Activated T-helper 2 cell treated with anti-CD3 and anti-CD28 coated beads, Interferon-gamma antibody, Interleukin-2, Interleukin-4, amounts not matched to agents 10 μg/mL and 5 μg/mL and 100 μg/mL, durations not matched to agents 14 hours and 24 hours and 36 hours (primary cell): ENCODE data around the gene BATF3. TPM values are rescaled to one million over a fixed set of nuclear protein-coding genes. Genes with fewer than 3 reads are reported as not detected.
"Not testable (repeated sequence)": the region's sequence is repeated elsewhere in the genome, so short reads cannot be mapped to it uniquely, and the experiment has no call there.

Source experiments
- DNase-seq: peaks from one replicate; pipeline ENCODE4 v3.0.0; 2021; ENCODE audit warnings: low spot score
- H3K27ac Mint-ChIP-seq: one replicate; pipeline ENCODE4 v1.8.0; 2021; ENCODE audit warnings: mixed read lengths
- H3K27me3 Mint-ChIP-seq: one replicate; pipeline ENCODE4 v1.8.0; 2021; ENCODE audit warnings: low read depth, mixed read lengths
- H3K36me3 Mint-ChIP-seq: one replicate; pipeline ENCODE4 v1.8.0; 2021; ENCODE audit warnings: low read depth, mixed read lengths
- H3K4me1 Mint-ChIP-seq: one replicate; pipeline ENCODE4 v1.8.0; 2021; ENCODE audit warnings: low read depth, mixed read lengths
- H3K4me3 Mint-ChIP-seq: one replicate; pipeline ENCODE4 v1.8.0; 2021; ENCODE audit warnings: low read depth, mild to moderate bottlenecking, moderate library complexity, mixed read lengths
- H3K9me3 Mint-ChIP-seq: one replicate; pipeline ENCODE4 v1.8.0; 2021; ENCODE audit warnings: mixed read lengths
- intact Hi-C: fragments of 100-400 bp; cut with micrococcal nuclease; formaldehyde crosslinking; loops from one replicate; pipeline ENCODE4 v1.15.1; 2023
- total RNA-seq: library from RNA; stranded (reverse); gene quantifications from 2 replicates; pipeline ENCODE4 v1.2.3, GENCODE V29; 2022

BATF3 gene
- total RNA-seq, 1 donor from 2014 or later: 249 TPM

DNA sequence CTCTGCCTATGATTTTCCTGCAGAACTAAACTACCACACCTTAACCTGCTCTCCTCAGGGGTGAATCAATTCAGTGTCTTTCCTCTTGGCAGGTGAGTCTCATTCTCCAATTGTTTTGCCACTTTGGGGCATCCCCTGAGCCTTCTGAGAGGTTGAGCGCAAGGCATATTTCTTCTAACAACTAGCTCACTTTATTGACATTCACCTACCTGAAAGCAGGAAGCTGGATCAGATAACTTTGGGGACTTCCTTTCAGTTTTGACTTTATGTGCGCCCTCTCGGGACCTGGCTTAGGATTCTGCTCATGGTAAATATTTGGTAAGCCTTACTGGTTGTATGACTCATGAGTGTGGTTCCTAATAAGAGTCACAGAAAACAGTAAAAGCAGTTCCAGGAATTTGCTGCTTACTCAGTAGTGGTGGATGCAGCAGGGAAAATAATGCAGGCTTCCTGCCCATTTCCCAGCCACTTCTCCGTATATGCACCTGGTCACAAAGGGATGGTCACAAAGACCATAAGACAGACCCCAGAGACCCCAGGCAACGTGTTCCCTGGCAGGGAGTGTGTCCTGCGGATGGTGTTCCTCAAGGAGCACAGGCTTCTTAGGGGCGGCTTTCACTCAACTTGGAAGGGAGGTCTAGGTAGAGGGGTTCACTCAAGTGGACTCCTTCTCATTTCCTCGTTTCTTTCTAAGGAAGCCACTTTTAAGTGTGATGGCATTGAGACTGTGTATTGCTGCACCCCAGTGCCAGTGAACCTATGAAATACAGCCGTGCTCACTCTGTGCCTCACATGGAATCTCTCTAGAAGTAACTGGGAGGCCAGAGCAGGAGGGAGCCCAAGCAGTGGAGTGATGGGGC is 22.0 kb upstream of the BATF3 start:
- no peaks in the 10 kb centered on the region for H3K27me3 Mint-ChIP-seq
- peaks cover 19% of the 10 kb centered on the region for H3K9me3 Mint-ChIP-seq
- DNase-seq: peak; percentile 43
- peak overlapping the region; percentile 43 for H3K4me3 Mint-ChIP-seq
- intact Hi-C loops: loop anchor here (1.0 kb wide), 6 partner anchors 9 to 48 kb away; no protein-coding TSS in a partner anchor
- peaks cover 40% of the 10 kb centered on the region for H3K36me3 Mint-ChIP-seq
- peak overlapping the region; percentile 73 for H3K27ac Mint-ChIP-seq
- H3K4me1 Mint-ChIP-seq: peaks cover 52% of the 10 kb centered on the region

GRCh38 chr1:212719633-212720032 is 20.0 kb upstream of the BATF3 start:
- intact Hi-C loops: no loop called here
- H3K4me1 Mint-ChIP-seq: peaks cover 52% of the 10 kb centered on the region
- no peak overlapping the region for H3K4me3 Mint-ChIP-seq
- H3K9me3 Mint-ChIP-seq: peaks cover 21% of the 10 kb centered on the region
- no peaks in the 10 kb centered on the region for H3K27me3 Mint-ChIP-seq
- no peak overlapping the region for H3K27ac Mint-ChIP-seq
- DNase-seq: no peak
- peaks cover 30% of the 10 kb centered on the region for H3K36me3 Mint-ChIP-seq

DNA sequence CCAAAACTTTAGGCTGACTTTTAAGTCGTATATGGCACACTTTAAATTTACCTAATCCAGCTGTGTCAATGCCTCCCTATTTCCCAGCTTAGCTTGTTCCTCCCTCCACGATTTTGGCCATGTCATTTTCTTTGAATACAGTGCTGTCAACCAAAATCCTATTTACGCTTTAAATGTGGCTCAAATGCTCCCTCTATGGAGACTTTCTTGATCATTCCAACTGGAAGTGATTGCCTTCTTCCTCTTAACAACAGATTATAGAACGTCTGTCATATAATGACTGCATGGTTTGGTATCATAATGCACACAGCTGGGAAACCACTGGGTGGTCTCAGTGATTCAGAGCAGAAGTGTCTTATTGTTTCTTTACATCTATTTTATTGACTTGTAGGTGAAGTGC is 18.9 kb upstream of the BATF3 start:
- no peak overlapping the region for H3K4me3 Mint-ChIP-seq
- H3K27ac Mint-ChIP-seq: no peak overlapping the region
- H3K4me1 Mint-ChIP-seq: peaks cover 52% of the 10 kb centered on the region
- H3K36me3 Mint-ChIP-seq: peaks cover 21% of the 10 kb centered on the region
- peaks cover 14% of the 10 kb centered on the region for H3K9me3 Mint-ChIP-seq
- no peaks in the 10 kb centered on the region for H3K27me3 Mint-ChIP-seq
- intact Hi-C loops: no loop called here
- no peak for DNase-seq

GRCh38 chr1:212716161-212716560 is 16.5 kb upstream of the BATF3 start:
- peaks cover 12% of the 10 kb centered on the region for H3K36me3 Mint-ChIP-seq
- intact Hi-C loops: no loop called here
- peaks cover 8% of the 10 kb centered on the region for H3K9me3 Mint-ChIP-seq
- H3K4me3 Mint-ChIP-seq: no peak overlapping the region
- H3K27ac Mint-ChIP-seq: no peak overlapping the region
- peaks cover 50% of the 10 kb centered on the region for H3K4me1 Mint-ChIP-seq
- H3K27me3 Mint-ChIP-seq: no peaks in the 10 kb centered on the region
- DNase-seq: no peak

- Mint-ChIP-seq H3K9me3 (peaks cover 4% of the 10 kb centered on the region), H3K4me3 (peak overlapping the region; percentile 27), H3K27me3 (no peaks in the 10 kb centered on the region), H3K36me3 (peaks cover 2% of the 10 kb centered on the region), H3K27ac (peak overlapping the region; percentile 91), H3K4me1 (peaks cover 51% of the 10 kb centered on the region)
- intact Hi-C loops: loop anchor here (2.0 kb wide), 3 partner anchors 13 to 147 kb away; partner anchors contain the start of gene BATF3
- no peak for DNase-seq
Observed at GRCh38 chr1:212713465-212714136, 14.0 kb upstream of the BATF3 start.

GRCh38 chr1:212712451-212713303 is 13.0 kb upstream of the BATF3 start:
- Mint-ChIP-seq H3K4me3 (peak overlapping the region; percentile 27), H3K4me1 (peaks cover 44% of the 10 kb centered on the region), H3K36me3 (no peaks in the 10 kb centered on the region), H3K9me3 (peaks cover 4% of the 10 kb centered on the region), H3K27ac (peak overlapping the region; percentile 91), H3K27me3 (no peaks in the 10 kb centered on the region)
- no peak for DNase-seq
- intact Hi-C loops: loop anchor here (1.0 to 2.0 kb wide), 6 partner anchors 9 to 146 kb away; partner anchors contain the start of gene BATF3

- DNase-seq, H3K9me3 Mint-ChIP-seq, H3K36me3 Mint-ChIP-seq, H3K27me3 Mint-ChIP-seq, H3K4me3 Mint-ChIP-seq: not testable (repeated sequence)
- Mint-ChIP-seq H3K27ac (peak overlapping the region; percentile 91), H3K4me1 (peaks cover 37% of the 10 kb centered on the region)
- intact Hi-C loops: loop anchor here (1.0 to 2.0 kb wide), 6 partner anchors 9 to 145 kb away; partner anchors contain the start of gene BATF3
Observed at GRCh38 chr1:212711974-212712373, 12.3 kb upstream of the BATF3 start.

DNA sequence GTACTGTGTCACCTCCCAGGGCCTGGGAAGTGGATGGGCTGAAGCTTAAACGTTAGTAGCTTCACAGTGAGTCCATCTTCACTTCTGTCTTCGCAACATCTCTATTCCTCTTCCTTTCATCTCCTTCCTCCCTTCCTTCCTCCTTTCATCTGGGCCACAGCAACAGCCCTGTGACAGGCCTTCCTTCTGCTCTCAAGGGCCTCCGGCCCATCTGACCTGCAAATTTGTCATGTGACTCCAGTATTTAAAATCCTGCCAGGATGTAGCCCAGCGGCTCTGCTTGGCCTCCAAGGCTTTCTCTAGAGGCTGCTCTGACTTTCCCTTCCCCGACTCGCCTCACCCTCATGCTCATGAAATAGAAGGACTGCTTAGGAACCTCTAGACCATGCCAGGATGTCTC is 10.9 kb upstream of the BATF3 start:
- Mint-ChIP-seq H3K4me1 (peaks cover 29% of the 10 kb centered on the region), H3K27me3 (no peaks in the 10 kb centered on the region), H3K4me3 (no peak overlapping the region), H3K36me3 (no peaks in the 10 kb centered on the region), H3K27ac (no peak overlapping the region), H3K9me3 (no peaks in the 10 kb centered on the region)
- no peak for DNase-seq
- intact Hi-C loops: no loop called here

DNA sequence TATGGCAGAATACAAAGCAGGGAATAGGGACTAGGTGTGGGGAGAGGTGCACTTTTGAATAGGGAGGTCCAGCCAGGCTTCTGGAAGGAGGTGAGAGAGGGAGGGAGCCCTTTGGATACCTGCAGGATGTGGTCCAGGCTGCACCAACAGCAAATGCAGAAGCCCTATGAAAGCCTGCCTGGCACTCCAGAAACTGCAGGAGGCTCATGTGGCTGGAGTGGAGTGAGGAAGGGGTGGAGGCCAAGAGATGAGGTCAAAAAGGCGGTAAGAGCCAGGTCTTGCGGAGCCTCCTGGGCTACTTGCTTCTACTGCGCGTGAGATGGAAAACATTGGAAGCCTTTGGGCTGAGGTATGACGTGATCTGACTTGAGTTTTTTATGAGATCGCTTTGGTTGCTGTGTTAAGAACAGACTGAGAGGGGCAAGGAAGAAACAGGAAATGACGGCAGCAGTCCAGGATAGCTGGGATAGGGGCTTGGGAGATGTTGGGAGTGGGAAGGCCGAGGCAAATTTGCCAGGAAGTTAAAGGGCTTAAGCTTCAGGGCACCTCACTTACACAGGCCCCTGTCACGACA is 4.4 kb upstream of the BATF3 start:
- Mint-ChIP-seq H3K4me1 (peaks cover 40% of the 10 kb centered on the region), H3K36me3 (no peaks in the 10 kb centered on the region), H3K4me3 (no peak overlapping the region), H3K27ac (peak overlapping the region; percentile 59), H3K27me3 (no peaks in the 10 kb centered on the region), H3K9me3 (no peaks in the 10 kb centered on the region)
- no peak for DNase-seq
- intact Hi-C loops: loop anchor here (1.0 kb wide), 1 partner anchor 8 kb away; no protein-coding TSS in a partner anchor

GRCh38 chr1:212702672-212703071 is 3.0 kb upstream of the BATF3 start:
- H3K4me1 Mint-ChIP-seq: peaks cover 49% of the 10 kb centered on the region
- no peaks in the 10 kb centered on the region for H3K9me3 Mint-ChIP-seq
- peak overlapping the region; percentile 46 for H3K4me3 Mint-ChIP-seq
- intact Hi-C loops: loop anchor here (1.0 kb wide), 1 partner anchor 10 kb away; no protein-coding TSS in a partner anchor
- no peak for DNase-seq
- H3K36me3 Mint-ChIP-seq: peaks cover 9% of the 10 kb centered on the region
- H3K27ac Mint-ChIP-seq: peak overlapping the region; percentile 74
- H3K27me3 Mint-ChIP-seq: no peaks in the 10 kb centered on the region

GRCh38 chr1:212701910-212702309 is 2.3 kb upstream of the BATF3 start:
- Mint-ChIP-seq H3K27me3 (no peaks in the 10 kb centered on the region), H3K4me1 (peaks cover 57% of the 10 kb centered on the region), H3K4me3 (peak overlapping the region; percentile 90), H3K36me3 (peaks cover 16% of the 10 kb centered on the region), H3K9me3 (no peaks in the 10 kb centered on the region), H3K27ac (peak overlapping the region; percentile 58)
- DNase-seq: no peak
- intact Hi-C loops: loop anchor here (1.0 kb wide), 1 partner anchor 19 kb away; no protein-coding TSS in a partner anchor
